K562 (cell line): ENCODE data around the gene TM4SF20. TPM values are rescaled to one million over a fixed set of nuclear protein-coding genes. Genes with fewer than 3 reads are reported as not detected.

Source experiments
- ASH1L ChIP-seq: fragments of 450-650 bp; IDR thresholded peaks from 2 replicates; pipeline ENCODE4 v1.6.1; 2018; ENCODE audit warnings: borderline replicate concordance, mild to moderate bottlenecking, low read depth; ENCODE audit not compliant: partially characterized antibody
- CBFA2T3 ChIP-seq: fragments of 450-650 bp; IDR thresholded peaks from 2 replicates; pipeline ENCODE4 v1.6.1; 2017
- CBFB ChIP-seq: sonication (generic); formaldehyde crosslinking; IDR thresholded peaks from 2 replicates; pipeline ENCODE4 v1.4.0; 2020; ENCODE audit warnings: mild to moderate bottlenecking, missing genetic modification reagents
- EP300 ChIP-seq: IDR thresholded peaks from 2 replicates; pipeline ENCODE4 v1.6.1; 2012; ENCODE audit warnings: low read length, improper control_type of control experiment
- MBD2 ChIP-seq: sonication (generic); IDR thresholded peaks from 2 replicates; pipeline ENCODE4 v1.6.1; 2016; ENCODE audit warnings: low read depth, borderline replicate concordance
- NCOR1 ChIP-seq: fragments of 450-650 bp; IDR thresholded peaks from 2 replicates; pipeline ENCODE4 v1.6.1; 2016; ENCODE audit warnings: mild to moderate bottlenecking, moderate library complexity
- TBP ChIP-seq: optimal IDR thresholded peaks from 2 replicates; pipeline ENCODE3; 2011; ENCODE audit warnings: low read depth, low read length, improper control_type of control experiment
- ZNF75A ChIP-seq: fragments of 450-650 bp; formaldehyde crosslinking; IDR thresholded peaks from 2 replicates; pipeline ENCODE4 v1.4.0; 2020; ENCODE audit warnings: mild to moderate bottlenecking
- polyA plus RNA-seq, 8 experiments: library from polyadenylated mRNA; depleted of rRNA in 4 of 8; stranded (reverse) in 5 of 8; unstranded in 3 of 8; fragments of >200 nt; fragmentation: Nextera tagmentation in 2 of 8; fragmentation: Illumina TruSeq in 1 of 8; extraction: Ambion mirVana in 2 of 8; extraction: Trizol in 1 of 8; gene quantifications; 2 replicates each; pipeline versions ENCODE4 v1.2.1 to v1.2.3, GENCODE V29; 2011 to 2014; ENCODE audit warnings: inconsistent platforms in 1 of 8, missing spikeins in 1 of 8
- total RNA-seq, 7 experiments: library from RNA; depleted of rRNA in 6 of 7; stranded (reverse); fragments of >200 nt in 6 of 7; fragmentation: Illumina TruSeq in 2 of 7; extraction: Trizol in 2 of 7; gene quantifications; 2 replicates each; pipeline versions ENCODE4 v1.2.1 to v1.2.3, GENCODE V29; 2011 to 2021; ENCODE audit warnings: low replicate concordance in 1 of 7
- TF ChIP-seq, protein P1 (sequence below): fragments of 250-450 bp; sonication (Bioruptor Pico); IDR thresholded peaks from 2 replicates; pipeline ENCODE4 v1.8.0; 2022; ENCODE audit warnings: moderate library complexity, mild to moderate bottlenecking, inconsistent platforms
- TF ChIP-seq, protein P2 (sequence below): fragments of 200-600 bp; sonication (generic); IDR thresholded peaks from one replicate; pipeline ENCODE4 v1.6.1; 2012; ENCODE audit warnings: mild to moderate bottlenecking, low read depth, low read length, inconsistent platforms
- TF ChIP-seq, protein P3 (sequence below): IDR thresholded peaks from 3 replicates; pipeline ENCODE4 v1.6.1; 2011; ENCODE audit warnings: borderline replicate concordance, mild to moderate bottlenecking; ENCODE audit not compliant: insufficient read length, insufficient read depth
- TF ChIP-seq, protein P4 (sequence below): sonication (generic); formaldehyde crosslinking; IDR thresholded peaks from 2 replicates; pipeline ENCODE4 v1.8.1; 2023; ENCODE audit warnings: mild to moderate bottlenecking, missing genetic modification reagents

Gene TM4SF20
- total and polyA plus RNA-seq, 9 of the 15 experiments (the other 6 are each of a cell fraction or from before 2014, with no cell fraction given): not detected

DNA sequence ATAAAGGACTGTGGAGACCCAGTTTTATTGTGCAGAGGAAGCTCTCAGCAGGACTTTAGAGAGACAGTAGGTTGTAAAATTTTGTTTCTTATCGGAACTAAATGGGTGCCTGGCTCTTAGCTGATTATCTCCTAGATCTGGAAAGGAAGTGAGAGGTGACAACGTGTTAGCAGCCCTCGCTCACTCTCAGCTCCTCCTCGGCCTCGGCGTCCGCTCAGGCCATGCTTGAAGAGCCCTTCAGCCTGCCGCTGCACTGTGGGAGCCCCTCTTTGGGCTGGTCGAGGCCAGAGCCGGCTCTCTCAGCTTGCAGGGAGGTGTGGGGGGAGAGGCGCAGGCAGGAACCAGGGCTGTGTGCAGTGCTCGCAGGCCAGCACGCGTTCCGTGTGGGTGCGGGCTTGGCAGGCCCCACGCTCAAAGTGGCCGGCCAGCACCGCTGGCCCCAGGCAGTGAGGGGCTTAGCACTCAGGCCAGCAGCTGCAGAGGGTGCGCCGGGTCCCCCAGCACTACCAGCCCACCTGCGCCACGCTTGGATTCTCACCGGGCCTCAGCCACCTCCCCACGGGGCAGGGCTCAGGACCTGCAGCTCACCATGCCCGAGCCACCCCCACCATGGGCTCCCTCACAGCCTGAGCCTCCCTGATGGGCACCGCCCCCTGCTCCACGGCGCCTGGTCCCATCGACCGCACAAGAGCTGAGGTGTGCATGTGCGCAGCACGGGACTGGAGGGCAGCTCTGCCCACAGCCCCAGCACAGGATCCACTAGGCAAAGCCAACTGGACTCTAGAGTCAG, 58.6 kb downstream of the TM4SF20 start (continued):
- TF ChIP-seq CBFB (CRISPR knock-in tag) (no peak), MBD2 (no peak), ASH1L (no peak), EP300 (0 out of 2 replicates have a peak, but pooled peaks have one; percentile 19), ZNF75A (CRISPR knock-in tag) (no peak), CBFA2T3 (peak; percentile 79), NCOR1 (0 out of 2 replicates have a peak, but pooled peaks have one; percentile 28), TBP (no peak)
- TF ChIP-seq, protein P1, sequence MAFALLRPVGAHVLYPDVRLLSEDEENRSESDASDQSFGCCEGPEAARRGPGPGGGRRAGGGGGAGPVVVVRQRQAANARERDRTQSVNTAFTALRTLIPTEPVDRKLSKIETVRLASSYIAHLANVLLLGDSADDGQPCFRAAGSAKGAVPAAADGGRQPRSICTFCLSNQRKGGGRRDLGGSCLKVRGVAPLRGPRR (CRISPR knock-in tag): no peak
- TF ChIP-seq, protein P2, sequence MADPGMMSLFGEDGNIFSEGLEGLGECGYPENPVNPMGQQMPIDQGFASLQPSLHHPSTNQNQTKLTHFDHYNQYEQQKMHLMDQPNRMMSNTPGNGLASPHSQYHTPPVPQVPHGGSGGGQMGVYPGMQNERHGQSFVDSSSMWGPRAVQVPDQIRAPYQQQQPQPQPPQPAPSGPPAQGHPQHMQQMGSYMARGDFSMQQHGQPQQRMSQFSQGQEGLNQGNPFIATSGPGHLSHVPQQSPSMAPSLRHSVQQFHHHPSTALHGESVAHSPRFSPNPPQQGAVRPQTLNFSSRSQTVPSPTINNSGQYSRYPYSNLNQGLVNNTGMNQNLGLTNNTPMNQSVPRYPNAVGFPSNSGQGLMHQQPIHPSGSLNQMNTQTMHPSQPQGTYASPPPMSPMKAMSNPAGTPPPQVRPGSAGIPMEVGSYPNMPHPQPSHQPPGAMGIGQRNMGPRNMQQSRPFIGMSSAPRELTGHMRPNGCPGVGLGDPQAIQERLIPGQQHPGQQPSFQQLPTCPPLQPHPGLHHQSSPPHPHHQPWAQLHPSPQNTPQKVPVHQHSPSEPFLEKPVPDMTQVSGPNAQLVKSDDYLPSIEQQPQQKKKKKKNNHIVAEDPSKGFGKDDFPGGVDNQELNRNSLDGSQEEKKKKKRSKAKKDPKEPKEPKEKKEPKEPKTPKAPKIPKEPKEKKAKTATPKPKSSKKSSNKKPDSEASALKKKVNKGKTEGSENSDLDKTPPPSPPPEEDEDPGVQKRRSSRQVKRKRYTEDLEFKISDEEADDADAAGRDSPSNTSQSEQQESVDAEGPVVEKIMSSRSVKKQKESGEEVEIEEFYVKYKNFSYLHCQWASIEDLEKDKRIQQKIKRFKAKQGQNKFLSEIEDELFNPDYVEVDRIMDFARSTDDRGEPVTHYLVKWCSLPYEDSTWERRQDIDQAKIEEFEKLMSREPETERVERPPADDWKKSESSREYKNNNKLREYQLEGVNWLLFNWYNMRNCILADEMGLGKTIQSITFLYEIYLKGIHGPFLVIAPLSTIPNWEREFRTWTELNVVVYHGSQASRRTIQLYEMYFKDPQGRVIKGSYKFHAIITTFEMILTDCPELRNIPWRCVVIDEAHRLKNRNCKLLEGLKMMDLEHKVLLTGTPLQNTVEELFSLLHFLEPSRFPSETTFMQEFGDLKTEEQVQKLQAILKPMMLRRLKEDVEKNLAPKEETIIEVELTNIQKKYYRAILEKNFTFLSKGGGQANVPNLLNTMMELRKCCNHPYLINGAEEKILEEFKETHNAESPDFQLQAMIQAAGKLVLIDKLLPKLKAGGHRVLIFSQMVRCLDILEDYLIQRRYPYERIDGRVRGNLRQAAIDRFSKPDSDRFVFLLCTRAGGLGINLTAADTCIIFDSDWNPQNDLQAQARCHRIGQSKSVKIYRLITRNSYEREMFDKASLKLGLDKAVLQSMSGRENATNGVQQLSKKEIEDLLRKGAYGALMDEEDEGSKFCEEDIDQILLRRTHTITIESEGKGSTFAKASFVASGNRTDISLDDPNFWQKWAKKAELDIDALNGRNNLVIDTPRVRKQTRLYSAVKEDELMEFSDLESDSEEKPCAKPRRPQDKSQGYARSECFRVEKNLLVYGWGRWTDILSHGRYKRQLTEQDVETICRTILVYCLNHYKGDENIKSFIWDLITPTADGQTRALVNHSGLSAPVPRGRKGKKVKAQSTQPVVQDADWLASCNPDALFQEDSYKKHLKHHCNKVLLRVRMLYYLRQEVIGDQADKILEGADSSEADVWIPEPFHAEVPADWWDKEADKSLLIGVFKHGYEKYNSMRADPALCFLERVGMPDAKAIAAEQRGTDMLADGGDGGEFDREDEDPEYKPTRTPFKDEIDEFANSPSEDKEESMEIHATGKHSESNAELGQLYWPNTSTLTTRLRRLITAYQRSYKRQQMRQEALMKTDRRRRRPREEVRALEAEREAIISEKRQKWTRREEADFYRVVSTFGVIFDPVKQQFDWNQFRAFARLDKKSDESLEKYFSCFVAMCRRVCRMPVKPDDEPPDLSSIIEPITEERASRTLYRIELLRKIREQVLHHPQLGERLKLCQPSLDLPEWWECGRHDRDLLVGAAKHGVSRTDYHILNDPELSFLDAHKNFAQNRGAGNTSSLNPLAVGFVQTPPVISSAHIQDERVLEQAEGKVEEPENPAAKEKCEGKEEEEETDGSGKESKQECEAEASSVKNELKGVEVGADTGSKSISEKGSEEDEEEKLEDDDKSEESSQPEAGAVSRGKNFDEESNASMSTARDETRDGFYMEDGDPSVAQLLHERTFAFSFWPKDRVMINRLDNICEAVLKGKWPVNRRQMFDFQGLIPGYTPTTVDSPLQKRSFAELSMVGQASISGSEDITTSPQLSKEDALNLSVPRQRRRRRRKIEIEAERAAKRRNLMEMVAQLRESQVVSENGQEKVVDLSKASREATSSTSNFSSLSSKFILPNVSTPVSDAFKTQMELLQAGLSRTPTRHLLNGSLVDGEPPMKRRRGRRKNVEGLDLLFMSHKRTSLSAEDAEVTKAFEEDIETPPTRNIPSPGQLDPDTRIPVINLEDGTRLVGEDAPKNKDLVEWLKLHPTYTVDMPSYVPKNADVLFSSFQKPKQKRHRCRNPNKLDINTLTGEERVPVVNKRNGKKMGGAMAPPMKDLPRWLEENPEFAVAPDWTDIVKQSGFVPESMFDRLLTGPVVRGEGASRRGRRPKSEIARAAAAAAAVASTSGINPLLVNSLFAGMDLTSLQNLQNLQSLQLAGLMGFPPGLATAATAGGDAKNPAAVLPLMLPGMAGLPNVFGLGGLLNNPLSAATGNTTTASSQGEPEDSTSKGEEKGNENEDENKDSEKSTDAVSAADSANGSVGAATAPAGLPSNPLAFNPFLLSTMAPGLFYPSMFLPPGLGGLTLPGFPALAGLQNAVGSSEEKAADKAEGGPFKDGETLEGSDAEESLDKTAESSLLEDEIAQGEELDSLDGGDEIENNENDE: no peak
- TF ChIP-seq, protein P3, sequence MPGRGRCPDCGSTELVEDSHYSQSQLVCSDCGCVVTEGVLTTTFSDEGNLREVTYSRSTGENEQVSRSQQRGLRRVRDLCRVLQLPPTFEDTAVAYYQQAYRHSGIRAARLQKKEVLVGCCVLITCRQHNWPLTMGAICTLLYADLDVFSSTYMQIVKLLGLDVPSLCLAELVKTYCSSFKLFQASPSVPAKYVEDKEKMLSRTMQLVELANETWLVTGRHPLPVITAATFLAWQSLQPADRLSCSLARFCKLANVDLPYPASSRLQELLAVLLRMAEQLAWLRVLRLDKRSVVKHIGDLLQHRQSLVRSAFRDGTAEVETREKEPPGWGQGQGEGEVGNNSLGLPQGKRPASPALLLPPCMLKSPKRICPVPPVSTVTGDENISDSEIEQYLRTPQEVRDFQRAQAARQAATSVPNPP: no peak
- TF ChIP-seq, protein P4, sequence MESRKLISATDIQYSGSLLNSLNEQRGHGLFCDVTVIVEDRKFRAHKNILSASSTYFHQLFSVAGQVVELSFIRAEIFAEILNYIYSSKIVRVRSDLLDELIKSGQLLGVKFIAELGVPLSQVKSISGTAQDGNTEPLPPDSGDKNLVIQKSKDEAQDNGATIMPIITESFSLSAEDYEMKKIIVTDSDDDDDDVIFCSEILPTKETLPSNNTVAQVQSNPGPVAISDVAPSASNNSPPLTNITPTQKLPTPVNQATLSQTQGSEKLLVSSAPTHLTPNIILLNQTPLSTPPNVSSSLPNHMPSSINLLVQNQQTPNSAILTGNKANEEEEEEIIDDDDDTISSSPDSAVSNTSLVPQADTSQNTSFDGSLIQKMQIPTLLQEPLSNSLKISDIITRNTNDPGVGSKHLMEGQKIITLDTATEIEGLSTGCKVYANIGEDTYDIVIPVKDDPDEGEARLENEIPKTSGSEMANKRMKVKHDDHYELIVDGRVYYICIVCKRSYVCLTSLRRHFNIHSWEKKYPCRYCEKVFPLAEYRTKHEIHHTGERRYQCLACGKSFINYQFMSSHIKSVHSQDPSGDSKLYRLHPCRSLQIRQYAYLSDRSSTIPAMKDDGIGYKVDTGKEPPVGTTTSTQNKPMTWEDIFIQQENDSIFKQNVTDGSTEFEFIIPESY (CRISPR knock-in tag): no peak
